GM03348 (cell line): ENCODE data around the gene KCNH5.

ENCODE experiments used
- DNase-seq: peaks from one replicate; pipeline ENCODE4 v3.0.0; 2012; ENCODE audit warnings: low spot score

The KCNH5 gene

DNA sequence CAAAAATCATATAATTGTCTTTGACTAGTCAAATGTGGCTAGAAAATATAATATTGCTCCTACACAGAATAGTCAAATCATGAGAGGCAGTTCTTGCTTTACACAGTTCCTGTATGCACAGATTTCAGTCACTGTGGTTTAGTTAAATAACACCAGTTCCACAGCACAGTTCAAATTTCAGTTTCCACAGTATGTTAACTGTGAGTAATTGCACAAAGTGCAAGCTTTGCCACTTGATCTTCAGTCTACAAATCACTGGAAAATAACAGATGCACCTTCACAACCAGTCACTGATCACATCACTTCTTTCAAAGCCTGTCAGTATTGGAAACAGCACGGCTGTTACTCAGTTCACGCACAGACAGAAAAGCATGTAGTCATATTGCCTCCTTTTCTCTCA is 38.7 kb downstream of the KCNH5 start:
- no peak for DNase-seq

DNA sequence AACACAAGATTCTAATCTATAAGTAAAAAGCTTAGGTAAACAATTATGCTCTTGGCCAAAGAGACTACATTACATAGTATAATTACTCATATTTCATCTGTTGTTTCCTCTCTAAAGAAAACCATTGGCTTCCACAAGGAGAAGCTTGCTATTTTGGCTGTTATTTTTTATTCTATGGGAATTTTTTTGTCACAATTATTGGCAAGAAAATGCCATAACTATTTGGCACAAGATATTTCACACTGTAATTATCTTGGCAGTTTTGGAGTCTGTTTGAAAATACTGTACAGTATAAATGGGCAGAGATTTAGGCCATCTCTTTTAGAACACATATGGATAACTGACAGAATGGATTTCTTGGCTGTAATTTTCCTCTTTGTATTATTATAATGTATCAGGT is 51.2 kb downstream of the KCNH5 start:
- no peak for DNase-seq

DNA sequence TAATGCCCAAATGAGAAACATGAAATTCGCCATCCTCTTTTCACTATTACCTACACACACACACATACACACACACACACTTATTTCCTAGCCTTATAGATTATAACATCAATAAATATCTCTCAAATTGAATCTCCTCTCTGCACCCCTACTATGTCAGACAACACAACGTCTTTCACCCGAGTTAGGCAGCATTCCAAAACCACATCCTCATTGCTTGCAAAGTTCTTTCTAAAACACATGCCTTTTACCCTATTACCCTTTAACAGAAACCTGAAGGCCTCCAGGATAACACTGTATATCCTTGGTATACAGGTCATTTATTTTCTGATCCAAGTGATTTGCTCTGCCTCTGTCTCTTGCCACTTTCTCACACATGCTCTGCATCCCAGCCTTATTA is 56.3 kb downstream of the KCNH5 start:
- DNase-seq: no peak

GRCh38 chr14:62983821-62984220 is 61.4 kb downstream of the KCNH5 start:
- DNase-seq: no peak

DNA sequence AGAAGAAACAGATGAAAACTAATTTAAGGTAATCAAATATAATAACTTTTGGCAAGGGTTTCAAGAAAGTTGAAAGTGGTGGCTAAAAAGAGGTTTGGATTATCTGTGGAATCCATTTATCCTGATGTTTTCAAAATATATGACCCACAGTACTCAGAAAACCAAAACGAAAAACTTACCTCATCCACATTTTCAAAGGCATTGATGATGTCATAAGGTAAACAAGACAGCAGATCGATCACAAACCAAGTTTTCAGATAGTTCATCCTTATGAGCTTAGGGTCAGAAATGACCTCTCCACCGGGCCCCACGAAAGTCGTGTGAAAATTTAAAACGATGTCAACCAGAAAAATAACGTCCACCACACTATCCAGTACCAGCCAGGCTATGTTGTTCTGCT is 64.6 kb downstream of the KCNH5 start:
- DNase-seq: no peak

DNA sequence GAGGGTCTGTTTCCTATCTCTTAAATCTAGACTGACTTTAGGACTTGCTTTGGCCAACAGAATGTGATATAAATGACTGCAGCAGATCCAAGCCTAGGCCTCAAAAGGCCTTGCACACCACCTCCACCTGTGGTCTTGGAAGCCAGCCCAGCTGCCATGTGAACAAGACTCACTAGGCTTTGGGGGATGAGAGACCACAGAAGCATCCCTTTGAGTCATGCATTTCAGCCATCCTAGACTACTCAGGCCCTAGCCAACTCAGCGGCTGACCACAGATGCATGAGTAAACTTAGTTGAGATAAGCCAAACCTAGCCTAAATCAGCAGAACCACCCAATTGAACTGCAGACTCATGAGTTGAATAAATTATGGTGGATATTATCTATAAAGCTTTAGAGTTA is 87.7 kb downstream of the KCNH5 start:
- DNase-seq: peak; percentile 62

DNA sequence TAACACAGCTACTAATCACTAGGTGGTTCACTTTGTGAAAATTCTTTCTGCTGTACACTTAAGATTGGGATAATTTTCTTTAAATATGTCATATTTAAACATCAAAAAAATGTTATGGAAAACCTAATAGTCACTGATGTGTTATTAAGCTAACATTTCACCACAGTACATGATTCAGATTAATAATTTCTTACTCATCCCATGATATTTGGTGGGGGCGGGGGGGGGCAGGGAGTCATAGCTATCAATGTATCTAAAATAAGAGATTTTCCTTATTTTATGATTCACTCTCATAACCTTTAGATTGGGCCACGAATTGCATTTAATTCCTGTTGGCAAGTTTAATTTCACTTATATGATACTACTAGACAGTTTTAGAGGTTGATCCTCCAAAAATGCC is 88.8 kb downstream of the KCNH5 start:
- no peak for DNase-seq

- no peak for DNase-seq
Observed at GRCh38 chr14:62954165-62954564, 91.1 kb downstream of the KCNH5 start.

DNA sequence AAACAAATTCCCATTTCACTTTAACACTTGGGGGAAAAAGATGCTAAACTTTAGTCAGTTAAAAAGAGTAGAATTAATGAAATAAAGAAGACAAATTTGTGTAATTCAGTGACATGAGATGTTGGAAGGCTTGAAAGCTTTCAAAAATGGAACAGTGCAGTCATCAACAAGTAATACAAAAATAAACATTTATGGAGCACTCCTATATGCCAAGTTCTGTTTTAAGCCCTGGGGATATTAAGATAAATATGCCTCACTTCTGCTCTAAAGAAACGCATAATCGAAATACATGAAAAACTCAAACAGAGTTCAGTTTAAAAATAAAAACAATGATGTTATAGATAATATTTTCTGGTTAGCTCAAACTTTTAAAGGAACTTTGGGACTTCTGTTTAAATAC is 93.0 kb downstream of the KCNH5 start:
- no peak for DNase-seq

- no peak for DNase-seq
Observed at GRCh38 chr14:62947301-62947700, 98.0 kb downstream of the KCNH5 start.

GRCh38 chr14:62946221-62946620 is 99.0 kb downstream of the KCNH5 start:
- DNase-seq: no peak

DNA sequence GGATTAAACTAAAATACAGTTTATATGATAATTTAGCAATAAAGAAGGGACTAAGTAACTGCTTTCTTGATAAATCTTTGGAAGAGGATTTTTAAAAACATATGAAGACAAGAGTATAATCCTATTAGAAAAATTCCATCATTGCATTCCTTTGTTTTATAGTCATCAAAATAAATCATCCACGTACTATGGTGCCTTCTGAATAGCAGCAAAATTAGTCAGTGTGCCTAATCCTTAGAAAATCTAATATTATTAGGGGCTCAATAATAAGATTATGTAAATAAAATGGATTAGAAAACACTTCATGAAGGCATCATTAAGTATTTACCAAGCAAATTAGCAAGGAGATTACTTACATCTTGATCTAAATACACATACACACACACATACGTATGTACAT is 102.1 kb downstream of the KCNH5 start:
- DNase-seq: peak; percentile 13

- no peak for DNase-seq
Observed at GRCh38 chr14:62939970-62940369, 105.3 kb downstream of the KCNH5 start.

DNA sequence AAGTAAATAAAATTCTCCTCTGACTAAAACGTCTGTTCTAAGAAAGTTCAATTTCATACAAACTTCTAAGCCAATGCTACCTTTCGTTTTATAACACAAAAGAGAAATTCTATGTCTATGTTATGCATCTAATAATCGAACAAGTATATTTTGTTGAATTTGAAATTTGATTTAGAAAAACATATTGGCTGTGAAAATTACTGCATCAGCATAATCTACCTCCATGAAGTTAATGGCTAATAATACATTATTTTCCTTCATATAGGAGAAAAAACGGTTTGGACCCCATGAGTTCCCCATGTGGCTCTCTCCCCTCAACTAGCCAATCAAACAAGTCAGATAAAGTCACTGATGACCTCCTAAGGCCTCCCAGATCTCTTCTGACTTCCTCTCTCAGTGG is 106.5 kb downstream of the KCNH5 start:
- DNase-seq: no peak

GRCh38 chr14:62934439-62934838 is 110.8 kb downstream of the KCNH5 start:
- no peak for DNase-seq

- DNase-seq: no peak
Observed at GRCh38 chr14:62921466-62921865, 123.8 kb downstream of the KCNH5 start.

DNA sequence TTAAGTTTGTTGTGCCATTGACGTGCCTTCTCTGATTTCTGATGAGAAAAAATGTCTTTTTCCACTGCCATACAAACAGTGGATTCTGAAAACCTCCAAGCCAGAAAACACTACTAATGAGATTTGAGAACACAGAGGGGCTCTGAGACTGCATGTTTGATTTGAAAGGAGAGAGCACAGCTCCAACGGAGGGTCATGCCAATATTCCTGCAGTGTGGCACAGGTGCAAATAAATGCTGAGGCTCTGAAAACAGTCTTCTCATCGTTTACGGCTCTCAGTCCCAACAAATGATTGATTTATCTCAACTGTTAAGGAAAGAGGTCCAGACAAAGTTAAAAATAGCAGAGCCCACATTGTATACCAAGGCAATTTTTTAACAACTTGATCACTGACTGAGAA is 128.7 kb downstream of the KCNH5 start:
- DNase-seq: no peak

GRCh38 chr14:62914873-62915272 is 130.4 kb downstream of the KCNH5 start:
- DNase-seq: no peak

DNA sequence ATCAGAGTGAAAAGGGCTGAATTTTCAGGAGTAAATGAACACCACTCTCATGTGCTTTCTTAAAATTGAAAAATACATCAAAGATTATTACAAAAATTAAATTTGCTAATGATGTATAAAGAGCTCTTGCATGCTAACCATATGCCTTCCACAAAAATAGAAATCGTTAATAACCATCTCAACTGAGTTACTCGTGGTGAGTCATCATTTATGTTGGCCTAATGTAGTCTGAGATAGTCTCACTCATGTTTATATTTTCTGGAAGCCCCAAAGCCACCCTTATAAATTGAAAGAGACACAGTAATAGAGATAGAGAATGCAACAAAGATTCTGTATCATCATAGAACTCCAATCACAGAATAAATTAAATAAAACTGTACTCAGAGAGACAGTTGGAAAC is 131.2 kb downstream of the KCNH5 start:
- no peak for DNase-seq

- DNase-seq: no peak
Observed at GRCh38 chr14:62908506-62908905, 136.8 kb downstream of the KCNH5 start.

- DNase-seq: no peak
Observed at GRCh38 chr14:62905566-62905965, 139.7 kb downstream of the KCNH5 start.

GRCh38 chr14:62897771-62898170 is 147.5 kb downstream of the KCNH5 start:
- DNase-seq: no peak

- no peak for DNase-seq
Observed at GRCh38 chr14:62896932-62897456, 148.3 kb downstream of the KCNH5 start.

DNA sequence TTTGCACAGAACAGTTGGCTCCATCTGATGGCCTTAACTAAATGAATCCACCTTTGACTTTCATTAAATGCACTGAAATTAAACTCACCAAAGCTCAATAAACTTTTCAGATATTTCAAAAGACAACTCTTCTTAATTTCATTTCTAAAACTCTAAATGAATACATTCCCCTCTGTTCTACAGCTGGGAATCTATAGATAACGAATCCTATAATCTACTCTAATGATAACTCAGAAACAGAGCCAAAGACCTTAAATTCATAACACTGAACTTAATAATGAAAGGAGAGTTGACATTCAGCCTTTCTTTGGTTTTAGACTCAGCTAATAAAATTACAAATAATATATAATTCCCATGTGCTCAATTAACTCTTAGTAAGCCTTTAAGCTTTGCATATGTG is 150.5 kb downstream of the KCNH5 start:
- no peak for DNase-seq

GRCh38 chr14:62889364-62889763 is 155.9 kb downstream of the KCNH5 start:
- DNase-seq: no peak
